KOPT-K1 (cell line): Measurements from ENCODE around the gene SH3TC1.
A peak's percentile ranks its signal among the peaks of the same experiment; 100 is the strongest.

Experiments used
- H3K27ac ChIP-seq: fragments of 200-600 bp; sonication (generic); 2 replicates; pipeline ENCODE4 v1.5.1; 2016; ENCODE audit warnings: antibody characterized with exemption, mild to moderate bottlenecking, low read depth, low read length; ENCODE audit not compliant: poor library complexity, severe bottlenecking
- H3K36me3 ChIP-seq: fragments of 200-600 bp; sonication (generic); 2 replicates; pipeline ENCODE4 v1.5.1; 2017; ENCODE audit warnings: antibody characterized with exemption, mild to moderate bottlenecking, low read length, moderate library complexity; ENCODE audit not compliant: insufficient read depth
- H3K9me3 ChIP-seq: fragments of 200-600 bp; sonication (generic); 2 replicates; pipeline ENCODE4 v1.5.1; 2017; ENCODE audit warnings: antibody characterized with exemption, low read length, mild to moderate bottlenecking; ENCODE audit not compliant: insufficient read depth, poor library complexity, severe bottlenecking

Gene SH3TC1

DNA sequence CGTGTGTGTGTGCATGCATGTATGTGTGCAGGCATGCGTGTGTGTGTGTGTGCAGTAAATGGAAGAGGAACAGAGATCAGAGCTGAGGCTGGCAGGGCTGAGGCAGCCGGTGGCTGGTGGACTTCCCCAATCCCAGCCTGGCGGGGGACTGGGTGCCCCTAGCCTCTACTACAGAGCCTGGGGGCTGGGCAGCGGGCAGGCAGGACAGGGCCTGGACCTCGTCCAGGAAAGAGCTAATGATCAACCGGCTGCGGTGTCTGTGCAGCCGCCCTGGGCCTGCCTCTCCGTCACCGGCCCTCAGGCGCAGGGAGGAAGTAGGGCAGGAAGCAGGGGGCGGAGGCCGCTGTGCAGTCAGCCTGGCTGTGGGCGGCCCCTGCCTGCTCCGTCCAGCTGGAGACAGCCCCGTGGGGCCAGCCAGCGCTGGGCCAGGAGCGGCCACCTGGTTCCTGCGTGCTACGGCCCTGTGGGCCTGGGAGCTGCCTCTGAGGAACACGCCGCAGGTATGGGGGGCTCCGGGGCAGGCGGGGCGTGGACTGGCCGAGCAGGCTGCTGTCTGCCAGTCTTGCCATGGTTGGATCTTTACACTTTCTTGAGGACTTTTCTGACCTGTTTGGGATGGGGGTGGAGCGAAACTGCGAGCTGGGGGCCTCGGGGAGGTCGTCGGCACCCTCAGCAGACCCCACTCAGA, at the start of gene SH3TC1:
SH3TC1 (plus strand) TSS at position 385 of the 688 bp plus-strand sequence. CDS start 5,905 bp downstream, outside the sequence.
- Histone ChIP-seq H3K9me3 (no peaks in the 10 kb centered on the region), H3K27ac (peak within 1 kb of the TSS; percentile 69), H3K36me3 (no peaks in the 10 kb centered on the region)

DNA sequence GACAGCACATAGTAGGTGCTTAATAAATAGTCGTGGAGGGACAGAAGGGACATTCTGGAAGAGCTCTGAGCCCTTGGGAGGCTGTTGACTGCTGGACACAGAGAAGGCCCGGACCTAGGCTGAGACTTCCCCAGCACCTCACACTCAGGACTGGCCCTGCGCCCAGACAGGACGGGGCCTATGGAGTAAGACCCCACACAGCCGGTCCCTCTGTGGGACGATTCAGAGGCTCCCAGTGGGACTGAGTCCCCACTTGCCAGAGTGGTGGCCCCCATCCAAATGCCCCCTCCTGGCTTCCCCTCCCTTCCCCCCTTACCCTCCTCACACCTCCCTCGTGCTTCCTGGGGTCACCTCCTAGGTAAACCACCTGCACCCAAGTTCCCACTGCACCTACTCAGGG, 49.4 kb upstream of the SH3TC1 start:
- H3K9me3 ChIP-seq = no peaks in the 10 kb centered on the region
- H3K36me3 ChIP-seq = no peaks in the 10 kb centered on the region
- H3K27ac ChIP-seq = no peak overlapping the region

DNA sequence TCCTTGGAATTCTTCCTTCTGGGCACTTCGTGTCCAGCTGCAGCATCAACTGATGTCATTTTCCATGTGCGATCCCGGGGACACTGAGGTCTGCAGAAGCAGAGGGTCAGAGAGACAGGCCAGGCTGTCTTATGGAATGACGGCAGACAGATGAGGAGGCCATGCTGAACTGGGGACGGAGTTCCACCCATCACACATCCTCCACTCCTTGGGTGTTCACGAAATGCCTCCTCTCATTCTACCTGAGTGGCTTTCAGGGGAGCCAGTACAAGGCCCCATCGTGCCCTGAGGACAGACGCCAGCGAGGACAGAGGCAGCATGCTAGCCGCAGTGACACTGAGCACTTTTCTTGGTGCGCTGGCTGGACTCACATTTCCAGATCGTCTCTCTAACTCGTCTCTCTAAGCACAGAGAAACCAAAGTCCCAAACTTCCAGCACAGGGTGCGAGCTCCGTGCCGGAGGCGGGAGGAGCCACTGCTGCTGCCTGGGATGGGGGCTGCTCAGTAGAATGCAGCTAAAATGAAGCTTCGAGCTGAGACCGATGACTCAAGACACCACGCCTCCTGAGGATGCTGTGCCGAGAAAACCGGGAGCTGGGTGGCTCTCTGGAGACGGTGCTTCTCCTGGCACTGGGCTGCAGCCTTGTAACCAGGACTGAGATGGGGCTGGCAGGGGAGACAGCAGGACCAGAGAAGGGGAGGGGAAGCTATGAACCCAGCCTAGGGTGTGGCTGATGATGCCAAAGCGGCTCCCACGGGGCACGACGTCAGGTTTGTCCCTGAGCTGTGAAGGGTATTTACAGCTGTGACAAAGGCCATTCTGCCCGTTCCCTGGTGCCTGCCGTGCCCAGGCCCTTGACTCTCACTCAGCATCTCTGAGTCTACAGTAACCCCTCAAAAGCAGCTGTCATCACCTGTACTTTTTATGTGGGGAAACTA, 48.7 kb upstream of the SH3TC1 start:
- no peak overlapping the region for H3K27ac ChIP-seq
- H3K9me3 ChIP-seq = no peaks in the 10 kb centered on the region
- H3K36me3 ChIP-seq = no peaks in the 10 kb centered on the region

DNA sequence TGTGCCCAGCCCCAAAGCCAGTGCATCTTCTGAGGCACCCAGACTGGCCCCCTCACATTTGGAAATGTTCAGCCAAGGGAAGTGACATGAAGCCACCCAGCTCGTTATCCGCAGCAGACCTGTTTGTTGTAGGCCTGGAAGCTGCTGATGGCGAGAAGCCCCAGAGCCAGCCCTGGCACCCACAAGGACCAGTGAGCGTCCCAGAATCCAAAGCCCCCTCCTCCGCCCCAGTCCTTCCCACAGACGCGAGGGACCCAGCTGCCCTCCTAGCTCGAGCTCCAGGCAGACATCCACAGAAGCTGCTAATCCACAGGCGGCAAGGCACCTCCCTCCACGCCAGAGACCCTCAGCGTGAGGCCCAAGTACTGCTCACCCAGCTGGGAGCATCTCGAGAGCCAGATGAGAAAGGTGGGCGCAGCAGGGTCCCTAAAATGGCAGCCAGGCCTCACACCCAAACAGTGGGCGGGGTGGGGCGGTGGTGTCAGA, 47.9 kb upstream of the SH3TC1 start:
- H3K9me3 ChIP-seq = no peaks in the 10 kb centered on the region
- no peak overlapping the region for H3K27ac ChIP-seq
- no peaks in the 10 kb centered on the region for H3K36me3 ChIP-seq

DNA sequence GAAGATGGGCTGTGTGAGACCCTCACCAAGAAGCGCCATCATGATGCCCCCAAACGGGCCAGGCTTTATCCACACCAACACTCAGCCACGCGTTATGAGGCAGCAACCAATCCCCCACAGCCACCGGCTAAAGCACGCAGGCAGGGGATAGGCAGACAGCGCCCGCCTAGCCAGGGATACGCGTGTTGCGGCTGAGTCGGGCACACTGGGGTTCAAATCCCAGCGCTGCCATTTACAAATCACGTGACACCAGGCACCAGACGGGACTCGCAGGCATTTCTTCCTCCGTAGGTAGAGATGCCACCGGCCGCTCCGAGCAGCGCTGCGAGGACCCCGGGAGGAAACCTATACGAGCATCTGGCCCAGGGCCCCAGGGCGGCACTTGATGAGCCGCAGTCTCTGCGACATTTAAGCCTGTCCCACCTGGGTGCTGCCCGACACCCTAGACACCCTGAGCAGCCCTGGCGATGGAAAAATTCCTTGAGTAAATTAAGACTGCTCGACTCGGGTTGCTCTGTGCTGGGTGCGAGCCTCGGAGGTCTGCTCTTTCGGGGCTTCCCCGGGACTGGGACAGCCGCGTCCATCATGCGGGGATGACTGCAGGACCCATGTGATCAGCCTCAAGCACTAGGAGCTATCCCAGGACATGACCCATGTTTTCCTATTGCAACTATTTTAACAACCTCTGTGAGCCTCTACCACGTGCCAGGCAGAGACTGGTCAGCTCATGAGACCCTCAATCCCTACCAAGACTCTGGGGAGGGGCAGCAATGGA, 46.8 kb upstream of the SH3TC1 start:
- H3K9me3 ChIP-seq = no peaks in the 10 kb centered on the region

DNA sequence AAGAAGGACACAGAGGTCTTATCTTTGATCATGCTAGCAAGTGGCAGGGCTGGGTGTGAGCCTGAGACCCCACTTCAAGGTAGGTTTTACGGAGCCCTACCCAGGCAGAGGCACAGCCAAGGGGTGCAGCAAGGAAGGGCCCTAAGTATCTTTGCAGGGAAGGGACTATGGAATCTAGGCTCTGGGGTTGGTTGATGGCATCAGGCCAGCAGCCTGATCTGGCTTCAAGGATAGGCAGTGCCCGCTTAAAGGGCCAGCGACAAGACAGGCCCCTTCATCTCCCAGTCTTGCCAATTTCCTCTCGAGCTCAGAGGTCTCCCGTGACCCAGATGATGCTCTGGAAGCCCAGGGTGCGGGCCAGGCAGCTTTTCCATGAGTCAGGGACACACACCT, 46.2 kb upstream of the SH3TC1 start:
- H3K27ac ChIP-seq = no peak overlapping the region
- no peaks in the 10 kb centered on the region for H3K36me3 ChIP-seq
- H3K9me3 ChIP-seq = no peaks in the 10 kb centered on the region

More for the DNA sequence above, 46.8 kb upstream of the SH3TC1 start:
- H3K36me3 ChIP-seq = no peaks in the 10 kb centered on the region
- H3K27ac ChIP-seq = no peak overlapping the region

DNA sequence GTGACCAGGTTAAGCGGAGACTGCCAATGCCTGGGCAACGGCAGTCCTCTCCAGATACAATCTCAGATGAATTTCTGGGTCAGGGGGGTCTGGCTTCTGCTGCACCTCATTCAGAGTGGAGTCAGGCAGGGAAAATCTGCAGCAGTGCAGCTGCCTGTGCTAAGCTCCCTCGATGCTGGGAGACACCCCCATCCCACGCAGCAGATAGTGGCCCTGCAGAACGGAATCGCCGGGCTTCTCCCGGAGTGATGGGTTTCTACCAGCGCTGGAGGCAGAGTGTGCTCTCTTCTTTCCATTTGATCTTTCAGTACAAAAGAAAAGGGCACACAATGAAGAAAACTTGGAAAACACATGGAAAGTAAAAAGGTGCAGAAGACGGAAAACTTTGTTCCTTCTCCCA, 45.6 kb upstream of the SH3TC1 start:
- no peaks in the 10 kb centered on the region for H3K36me3 ChIP-seq
- no peaks in the 10 kb centered on the region for H3K9me3 ChIP-seq
- no peak overlapping the region for H3K27ac ChIP-seq

DNA sequence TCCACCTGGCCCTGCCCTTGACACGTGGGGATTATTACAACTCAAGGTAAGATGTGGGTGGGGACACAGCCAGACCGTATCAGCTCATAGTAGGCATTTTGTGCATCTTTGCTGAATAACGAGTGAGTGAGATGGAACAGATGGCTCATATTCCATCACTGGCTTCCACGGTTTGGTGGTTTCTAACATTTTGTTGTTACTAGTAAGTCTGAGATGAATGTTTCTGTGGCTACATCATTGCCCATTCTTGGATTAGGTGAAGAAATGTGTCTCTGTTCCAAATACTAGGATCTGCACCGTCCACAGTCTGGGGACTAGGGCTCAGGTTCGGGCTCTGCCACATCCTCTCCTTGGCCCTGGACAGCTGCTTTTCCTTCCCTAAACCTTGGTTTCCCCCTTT, 44.0 kb upstream of the SH3TC1 start:
- Histone ChIP-seq H3K36me3 (no peaks in the 10 kb centered on the region), H3K27ac (no peak overlapping the region), H3K9me3 (no peaks in the 10 kb centered on the region)

DNA sequence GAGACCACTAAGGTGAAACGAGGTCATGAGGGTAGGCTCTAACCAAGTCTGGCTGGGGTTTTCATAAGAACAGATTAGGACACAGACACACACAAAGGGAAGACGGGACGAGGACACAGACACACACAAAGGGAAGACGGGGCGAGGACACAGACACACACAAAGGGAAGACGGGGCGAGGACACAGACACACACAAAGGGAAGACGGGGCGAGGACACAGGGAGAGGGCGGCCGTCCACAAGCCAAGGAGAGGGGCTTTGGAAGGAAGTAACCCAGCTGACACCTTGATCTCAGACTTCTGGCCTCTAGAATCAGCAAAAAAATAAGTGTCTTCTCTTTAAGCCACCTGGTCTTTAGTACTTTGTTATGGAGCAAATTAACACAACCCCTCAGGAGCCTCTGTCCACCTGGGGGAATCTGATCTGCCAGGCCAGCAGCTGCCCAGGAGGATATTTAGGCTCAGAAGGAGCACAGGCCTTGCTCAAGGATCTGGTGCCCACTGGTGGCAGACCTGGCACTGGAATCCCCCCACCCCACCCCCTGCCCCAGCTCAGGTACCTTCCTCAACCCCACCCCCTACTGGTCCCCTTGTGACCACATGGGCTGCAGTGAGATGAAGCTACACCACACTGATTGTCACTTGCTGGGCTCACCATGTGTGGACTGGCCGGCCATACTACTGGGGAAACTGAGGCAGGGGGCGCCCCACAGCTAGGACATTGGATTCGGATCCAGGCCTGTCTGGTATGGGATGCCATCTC, 43.2 kb upstream of the SH3TC1 start:
- H3K9me3 ChIP-seq = no peaks in the 10 kb centered on the region

DNA sequence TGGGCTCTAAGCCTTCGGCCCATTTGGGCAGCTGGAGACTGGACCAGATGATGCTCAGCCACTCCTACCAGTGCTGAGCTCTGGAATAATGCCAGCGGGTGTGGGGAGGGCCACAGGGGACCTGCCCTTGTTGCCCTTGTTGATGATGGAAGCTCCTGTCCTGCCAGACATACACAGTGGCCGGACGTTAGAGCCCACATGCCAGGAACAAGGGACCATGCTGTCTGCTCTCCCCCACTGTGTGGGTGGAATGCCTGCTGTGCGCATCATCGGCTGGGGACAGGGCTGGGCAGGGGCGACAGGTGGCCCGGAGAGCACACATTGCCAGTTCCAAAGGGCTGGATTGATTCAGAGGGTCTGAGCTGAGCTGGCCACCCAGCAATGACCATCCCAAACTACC, 42.5 kb upstream of the SH3TC1 start:
- no peaks in the 10 kb centered on the region for H3K9me3 ChIP-seq
- no peak overlapping the region for H3K27ac ChIP-seq
- H3K36me3 ChIP-seq = no peaks in the 10 kb centered on the region

More for the DNA sequence above, 43.2 kb upstream of the SH3TC1 start:
- H3K27ac ChIP-seq = no peak overlapping the region
- H3K36me3 ChIP-seq = no peaks in the 10 kb centered on the region

DNA sequence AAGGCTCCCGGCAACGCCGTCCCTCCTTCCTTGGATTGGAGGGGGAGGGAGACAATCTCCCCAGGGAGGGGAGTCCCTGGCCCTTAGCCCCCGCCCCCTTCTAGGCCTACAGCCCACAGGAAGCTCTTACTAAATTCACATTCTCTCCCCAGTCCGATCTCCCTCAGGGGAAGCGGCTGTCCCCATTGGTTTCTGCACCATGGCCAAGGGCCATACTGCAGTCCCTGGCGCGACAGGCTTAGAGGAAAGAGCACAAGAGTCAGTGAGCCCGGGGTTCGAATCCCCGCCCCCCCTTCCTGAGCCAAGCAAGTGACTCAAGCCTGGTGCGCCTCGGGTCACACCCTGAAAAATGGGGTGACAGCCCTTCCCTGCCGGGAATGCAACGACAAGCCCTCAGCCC, 41.6 kb upstream of the SH3TC1 start:
- no peaks in the 10 kb centered on the region for H3K9me3 ChIP-seq
- no peaks in the 10 kb centered on the region for H3K36me3 ChIP-seq
- H3K27ac ChIP-seq = no peak overlapping the region

DNA sequence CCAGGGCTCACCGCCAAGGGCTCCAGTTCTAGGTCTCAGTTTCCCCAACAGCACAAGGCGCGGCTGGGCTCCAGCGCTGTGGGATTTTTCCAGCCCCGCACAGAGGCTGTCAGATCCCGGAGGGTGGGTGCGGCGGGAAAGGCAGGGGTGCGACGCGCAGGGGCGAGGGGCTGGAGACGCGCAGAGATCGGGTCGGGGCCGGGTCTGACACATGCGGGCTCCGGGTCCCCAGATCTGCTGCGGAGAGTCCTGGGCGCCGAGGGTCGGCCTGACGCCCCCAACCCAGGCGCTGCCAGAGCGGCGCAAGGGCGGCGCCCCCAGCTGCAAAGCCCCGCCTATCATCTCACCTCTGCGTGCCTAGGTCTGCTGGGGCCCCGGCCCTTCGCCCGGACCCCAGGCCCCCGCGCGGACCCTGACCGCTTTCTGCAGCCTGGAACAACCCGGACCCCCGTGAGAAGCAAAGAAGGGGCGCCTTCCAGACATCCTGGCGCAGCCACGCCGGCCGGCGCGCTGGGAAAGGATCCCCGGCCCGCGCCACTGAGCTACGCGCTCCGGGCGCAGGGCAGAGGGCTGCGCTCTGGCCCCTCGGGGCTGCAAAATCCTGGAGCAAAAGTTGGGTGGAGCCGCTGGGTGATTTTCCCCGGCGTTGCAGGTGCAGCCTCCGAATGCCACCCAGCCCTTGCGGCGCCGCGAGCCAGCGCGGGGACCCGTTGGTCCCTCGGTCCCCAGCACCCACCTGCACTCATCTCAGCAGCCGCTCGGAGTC, 41.0 kb upstream of the SH3TC1 start:
- H3K36me3 ChIP-seq = no peaks in the 10 kb centered on the region
- H3K27ac ChIP-seq = no peak overlapping the region
- no peaks in the 10 kb centered on the region for H3K9me3 ChIP-seq

DNA sequence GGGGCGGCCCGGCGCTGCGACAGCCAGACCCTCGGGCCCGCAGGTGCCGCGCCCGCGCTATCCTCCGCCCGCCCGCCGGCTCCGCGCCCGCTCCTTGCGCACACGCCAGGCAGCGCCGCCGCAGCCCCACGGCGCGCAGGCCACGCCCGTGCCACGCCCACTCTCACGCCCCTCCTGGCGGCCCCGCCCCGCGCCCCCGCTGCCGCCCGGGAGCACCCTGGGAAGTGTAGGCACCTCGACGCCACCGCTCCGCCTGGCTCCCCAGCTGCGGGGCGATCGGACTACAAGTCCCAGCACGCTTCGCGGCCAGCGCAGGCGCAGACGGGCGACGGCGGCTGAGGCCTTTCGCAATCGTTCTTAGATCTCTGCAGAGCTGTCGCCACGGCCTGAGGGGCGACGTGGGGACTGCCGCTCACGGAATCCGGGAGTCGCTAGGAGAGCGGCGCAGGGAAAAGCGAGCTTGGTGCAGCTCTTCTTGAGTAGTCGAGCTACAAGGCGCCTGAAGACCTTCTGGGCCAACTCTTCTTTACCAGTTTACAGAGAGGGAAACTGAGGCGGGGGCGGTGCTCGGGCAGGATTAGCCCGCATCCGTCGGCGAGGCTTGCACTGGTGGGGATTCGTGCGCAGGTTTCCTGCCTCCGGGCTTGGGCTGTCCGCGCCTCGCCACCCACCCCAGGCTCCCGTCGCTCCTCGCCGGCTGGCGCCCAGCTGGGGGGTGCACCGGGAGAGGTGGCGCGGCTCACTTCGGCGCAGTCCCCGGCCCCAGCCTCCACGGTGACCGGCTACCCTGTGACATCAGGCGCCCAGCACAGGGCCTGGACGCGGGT, 40.2 kb upstream of the SH3TC1 start, which contains the start of gene ABLIM2:
ABLIM2 (minus strand) TSS at position 104 of the 827 bp plus-strand sequence. CDS start 124 bp downstream, outside the sequence.
- Histone ChIP-seq H3K27ac (peak within 1 kb of the TSS; percentile 27), H3K9me3 (no peaks in the 10 kb centered on the region), H3K36me3 (no peaks in the 10 kb centered on the region)
